Tibial nerve (tissue), 4 donors: Measurements from ENCODE around the gene DCAF4. TPM values are rescaled to one million over a fixed set of nuclear protein-coding genes. Genes with fewer than 3 reads are reported as not detected.

Experiments used
- DNase-seq, 2 donors: peaks; one replicate each; pipeline ENCODE4 v3.0.0-alpha.2; 2019; ENCODE audit warnings: low spot score in 2 of 2
- H3K27ac ChIP-seq, 4 donors: fragments of 200-600 bp; sonication (generic) in 3 of 4; one replicate each; pipeline ENCODE4 v1.5.1; 2017 to 2019; ENCODE audit warnings: mild to moderate bottlenecking in 1 of 4
- H3K27me3 ChIP-seq, 2 donors: fragments of 200-600 bp; sonication (generic) in 1 of 2; one replicate each; pipeline versions ENCODE4 v1.5.1 to v1.6.0; 2017 to 2019
- H3K36me3 ChIP-seq, 3 donors: fragments of 200-600 bp; sonication (generic); one replicate each; pipeline ENCODE4 v1.5.1; 2018 to 2019
- H3K4me1 ChIP-seq, 4 donors: fragments of 200-600 bp; sonication (generic) in 3 of 4; one replicate each; pipeline ENCODE4 v1.5.1; 2017 to 2019
- H3K4me3 ChIP-seq, 4 donors: fragments of 200-600 bp; sonication (generic) in 3 of 4; one replicate each; pipeline ENCODE4 v1.5.1; 2017 to 2019; ENCODE audit warnings: mild to moderate bottlenecking in 1 of 4, moderate library complexity in 1 of 4
- H3K9me3 ChIP-seq, 4 donors: fragments of 200-600 bp; sonication (generic) in 3 of 4; one replicate each; pipeline ENCODE4 v1.5.1; 2017 to 2019
- CTCF ChIP-seq, 5 experiments: fragments of 200-600 bp in 3 of 5; fragments of 450-650 bp in 2 of 5; sonication (generic) in 3 of 5; IDR thresholded peaks; one replicate each; pipeline ENCODE4 v1.5.1; 2016 to 2019; ENCODE audit warnings: antibody characterized with exemption in 5 of 5, mild to moderate bottlenecking in 3 of 5, moderate library complexity in 2 of 5
- EP300 ChIP-seq, 2 donors: sonication (generic); formaldehyde crosslinking; IDR thresholded peaks; one replicate each; pipeline ENCODE4 v1.6.1; 2017; ENCODE audit warnings: antibody characterized with exemption in 2 of 2, mild to moderate bottlenecking in 1 of 2
- POLR2A ChIP-seq, 2 donors: fragments of 450-650 bp; IDR thresholded peaks; one replicate each; pipeline ENCODE4 v1.6.1; 2017; ENCODE audit warnings: antibody characterized with exemption in 2 of 2, mild to moderate bottlenecking in 2 of 2, moderate library complexity in 2 of 2
- WGBS, 2 donors: methylation state at CpG; one replicate each; pipeline ENCODE4 v1.1.5; 2018; 5-methylcytosine and 5-hydroxymethylcytosine counted together
- total RNA-seq, 4 donors: library from RNA; depleted of rRNA; stranded (reverse); fragments of >200 nt; gene quantifications; one replicate each; pipeline ENCODE4 v1.1.0, GENCODE V29; 2016

Gene DCAF4
- total RNA-seq, 4 donors from 2014 or later = 6.6 to 84.1 (median 20.2) TPM

- 52 to 66% methylated on average over 2 of the region's 2 CpGs for WGBS, 2 donors
- no peak overlapping the region for H3K4me3 ChIP-seq
- TF ChIP-seq POLR2A (IDR thresholded peaks at IDR 0.05) (no peak), EP300 (IDR thresholded peaks at IDR 0.05) (no peak), CTCF (IDR thresholded peaks at IDR 0.05) (no peak)
- DNase-seq = no peak
- no peaks in the 10 kb centered on the region for H3K9me3 ChIP-seq
- peaks cover 0 to 76% (median 0%) of the 10 kb centered on the region in 3 donors for H3K36me3 ChIP-seq
- H3K4me1 ChIP-seq = no peaks in the 10 kb centered on the region
- H3K27me3 ChIP-seq = no peaks in the 10 kb centered on the region
- H3K27ac ChIP-seq = no peak overlapping the region
Measured at GRCh38 chr14:72986857-72987256, 60.6 kb downstream of the DCAF4 start.

DNA sequence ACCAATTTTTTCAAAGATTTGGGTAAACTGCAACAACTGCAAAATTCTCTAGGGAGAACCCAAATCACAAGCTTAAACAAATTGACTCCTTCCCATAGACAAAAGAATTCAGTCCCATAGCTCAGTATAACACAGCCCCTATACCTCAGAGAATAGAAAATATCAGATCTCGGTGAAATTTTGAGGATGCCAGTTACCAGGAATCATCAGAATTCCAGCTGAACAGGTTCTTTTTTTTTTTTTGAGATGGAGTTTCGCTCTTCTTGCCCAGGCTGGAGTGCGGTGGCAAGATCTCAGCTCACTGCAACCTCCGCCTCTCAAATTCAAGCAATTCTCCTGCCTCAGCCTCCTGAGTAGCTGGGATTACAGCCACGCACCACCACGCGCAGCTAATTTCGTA is 63.9 kb downstream of the DCAF4 start:
- no peaks in the 10 kb centered on the region for H3K27me3 ChIP-seq
- no peaks in the 10 kb centered on the region for H3K4me1 ChIP-seq
- no peak for DNase-seq
- no peaks in the 10 kb centered on the region for H3K9me3 ChIP-seq
- H3K27ac ChIP-seq = no peak overlapping the region
- WGBS, 2 donors = 94 to 96% methylated on average over 8 of the region's 8 CpGs
- no peak overlapping the region for H3K4me3 ChIP-seq
- TF ChIP-seq POLR2A (IDR thresholded peaks at IDR 0.05) (no peak), CTCF (IDR thresholded peaks at IDR 0.05) (no peak), EP300 (IDR thresholded peaks at IDR 0.05) (no peak)
- H3K36me3 ChIP-seq = peaks cover 0 to 76% (median 7%) of the 10 kb centered on the region in 3 donors

GRCh38 chr14:72996916-72997315 is 70.7 kb downstream of the DCAF4 start:
- H3K9me3 ChIP-seq = no peaks in the 10 kb centered on the region
- H3K4me1 ChIP-seq = peaks cover 0 to 1% (median 0%) of the 10 kb centered on the region in 4 donors
- H3K36me3 ChIP-seq = peaks cover 0 to 66% (median 28%) of the 10 kb centered on the region in 3 donors
- H3K27me3 ChIP-seq = no peaks in the 10 kb centered on the region
- TF ChIP-seq POLR2A (IDR thresholded peaks at IDR 0.05) (no peak), CTCF (IDR thresholded peaks at IDR 0.05) (no peak), EP300 (IDR thresholded peaks at IDR 0.05) (no peak)
- DNase-seq = no peak
- no peak overlapping the region for H3K4me3 ChIP-seq
- no peak overlapping the region for H3K27ac ChIP-seq
- 95 to 97% methylated on average over 6 of the region's 6 CpGs for WGBS, 2 donors

DNA sequence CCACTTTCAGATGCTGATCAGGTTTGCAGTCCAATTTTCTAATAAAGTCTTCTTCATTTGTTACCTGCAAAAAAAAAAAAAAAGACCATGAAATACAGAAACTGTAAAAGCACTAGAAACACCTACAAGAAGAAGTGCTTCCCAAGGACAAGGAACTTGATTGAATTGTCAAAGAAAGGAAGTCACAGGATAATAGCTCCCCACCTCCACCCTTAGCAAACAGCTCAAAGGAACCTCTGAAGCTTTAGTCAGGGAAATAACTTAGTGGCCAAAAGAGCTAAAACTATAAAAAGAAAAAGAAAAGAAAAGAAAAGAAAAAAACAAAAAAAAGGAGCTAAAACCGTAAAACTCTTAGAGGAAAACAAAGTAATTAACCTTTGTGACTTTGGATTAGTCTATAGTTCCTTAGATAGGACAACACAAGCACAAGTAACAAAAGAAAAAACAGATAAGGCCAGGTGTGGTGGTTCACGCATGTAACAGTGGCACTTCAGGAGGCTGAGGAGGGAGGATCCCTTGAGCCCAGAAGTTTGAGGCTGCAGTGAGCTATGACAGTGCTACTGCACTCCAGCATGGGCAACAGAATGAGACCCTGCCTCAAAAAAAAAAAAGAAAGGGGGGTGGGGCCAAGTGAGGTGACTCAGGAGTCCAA is 72.1 kb downstream of the DCAF4 start:
- H3K4me1 ChIP-seq = peaks cover 0 to 7% (median 0%) of the 10 kb centered on the region in 4 donors
- H3K27ac ChIP-seq = no peak overlapping the region
- TF ChIP-seq CTCF (IDR thresholded peaks at IDR 0.05) (no peak), POLR2A (IDR thresholded peaks at IDR 0.05) (no peak), EP300 (IDR thresholded peaks at IDR 0.05) (no peak)
- H3K4me3 ChIP-seq = no peak overlapping the region
- no peaks in the 10 kb centered on the region for H3K27me3 ChIP-seq
- DNase-seq = no peak
- peaks cover 0 to 54% (median 21%) of the 10 kb centered on the region in 3 donors for H3K36me3 ChIP-seq
- H3K9me3 ChIP-seq = no peaks in the 10 kb centered on the region
- WGBS, 2 donors = 78 to 87% methylated on average over 2 of the region's 2 CpGs

DNA sequence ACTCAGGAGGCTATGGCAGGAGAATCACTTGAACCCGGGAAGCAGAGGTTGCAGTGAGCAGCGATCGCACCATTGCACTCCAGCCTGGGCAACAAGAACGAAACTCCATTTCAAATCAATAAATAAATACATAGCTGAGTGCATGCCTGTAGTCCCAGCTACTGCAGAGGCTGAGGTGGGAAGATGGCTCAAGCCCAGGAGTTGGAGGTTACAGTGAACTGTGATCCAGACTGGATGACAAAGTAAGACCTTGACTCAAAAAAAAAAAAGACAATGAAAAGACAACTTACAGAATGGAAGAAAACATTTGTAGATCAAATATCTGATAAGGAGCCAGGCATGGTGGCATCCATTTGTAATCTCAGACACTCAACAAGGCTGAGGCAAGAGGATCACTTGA is 73.1 kb downstream of the DCAF4 start:
- Histone ChIP-seq H3K27ac (no peak overlapping the region), H3K27me3 (no peaks in the 10 kb centered on the region), H3K9me3 (no peaks in the 10 kb centered on the region), H3K4me3 (no peak overlapping the region), H3K36me3 (peaks cover 0 to 53% (median 21%) of the 10 kb centered on the region in 3 donors), H3K4me1 (peaks cover 0 to 7% (median 0%) of the 10 kb centered on the region in 4 donors)
- WGBS, 2 donors = 98% methylated on average over 4 of the region's 4 CpGs
- no peak for DNase-seq
- TF ChIP-seq CTCF (IDR thresholded peaks at IDR 0.05) (no peak), EP300 (IDR thresholded peaks at IDR 0.05) (no peak), POLR2A (IDR thresholded peaks at IDR 0.05) (no peak)
